Liver (tissue), 3 donors: ENCODE data around the gene OR1Q1.

ENCODE experiments used
- EGR1 ChIP-seq, 2 donors: IDR thresholded peaks; 2 replicates each; pipeline ENCODE4 v1.6.1; 2016 to 2018; ENCODE audit warnings: antibody characterized with exemption in 2 of 2, low read depth in 2 of 2
- GABPA ChIP-seq, 2 donors: IDR thresholded peaks in 1 of 2; conservative IDR thresholded peaks in 1 of 2; 2 replicates each; pipeline ENCODE4 v1.6.1; 2016; ENCODE audit warnings: antibody characterized with exemption in 2 of 2, mild to moderate bottlenecking in 1 of 2, moderate library complexity in 1 of 2
- JUND ChIP-seq, 2 donors: IDR thresholded peaks; 2 replicates each; pipeline ENCODE4 v1.6.1; 2016; ENCODE audit warnings: antibody characterized with exemption in 2 of 2
- MAX ChIP-seq: IDR thresholded peaks from 2 replicates; pipeline ENCODE4 v1.6.1; 2016; ENCODE audit warnings: antibody characterized with exemption
- RAD21 ChIP-seq, 2 donors: IDR thresholded peaks; 2 replicates each; pipeline ENCODE4 v1.6.1; 2016; ENCODE audit warnings: antibody characterized with exemption in 2 of 2, mild to moderate bottlenecking in 2 of 2
- REST ChIP-seq: IDR thresholded peaks from 2 replicates; pipeline ENCODE4 v1.6.1; 2016; ENCODE audit warnings: antibody characterized with exemption, mild to moderate bottlenecking
- RXRA ChIP-seq, 2 donors: IDR thresholded peaks; 2 replicates each; pipeline ENCODE4 v1.6.1; 2017 to 2018; ENCODE audit warnings: antibody characterized with exemption in 2 of 2, mild to moderate bottlenecking in 1 of 2
- SP1 ChIP-seq: IDR thresholded peaks from 2 replicates; pipeline ENCODE4 v1.6.1; 2018; ENCODE audit warnings: antibody characterized with exemption, mild to moderate bottlenecking
- TAF1 ChIP-seq: conservative IDR thresholded peaks from 2 replicates; pipeline ENCODE4 v1.6.1; 2016; ENCODE audit warnings: antibody characterized with exemption, mild to moderate bottlenecking
- YY1 ChIP-seq: IDR thresholded peaks from 2 replicates; pipeline ENCODE4 v1.6.1; 2016; ENCODE audit warnings: antibody characterized with exemption, mild to moderate bottlenecking
- TF ChIP-seq, protein P1 (sequence below): fragments of 150-350 bp; IDR thresholded peaks from 2 replicates; pipeline ENCODE4 v1.5.1; 2017; ENCODE audit warnings: improper control_type of control experiment, low read depth, low read length; ENCODE audit not compliant: missing input control
- TF ChIP-seq, protein P2 (sequence below): IDR thresholded peaks from 2 replicates; pipeline ENCODE4 v1.6.1; 2016; ENCODE audit warnings: antibody characterized with exemption
- donor health status: healthy.
- donor health status: healthy.

GRCh38 chr9:122572456-122572855, 42.1 kb upstream of the OR1Q1 start:
- TF ChIP-seq, protein P1, sequence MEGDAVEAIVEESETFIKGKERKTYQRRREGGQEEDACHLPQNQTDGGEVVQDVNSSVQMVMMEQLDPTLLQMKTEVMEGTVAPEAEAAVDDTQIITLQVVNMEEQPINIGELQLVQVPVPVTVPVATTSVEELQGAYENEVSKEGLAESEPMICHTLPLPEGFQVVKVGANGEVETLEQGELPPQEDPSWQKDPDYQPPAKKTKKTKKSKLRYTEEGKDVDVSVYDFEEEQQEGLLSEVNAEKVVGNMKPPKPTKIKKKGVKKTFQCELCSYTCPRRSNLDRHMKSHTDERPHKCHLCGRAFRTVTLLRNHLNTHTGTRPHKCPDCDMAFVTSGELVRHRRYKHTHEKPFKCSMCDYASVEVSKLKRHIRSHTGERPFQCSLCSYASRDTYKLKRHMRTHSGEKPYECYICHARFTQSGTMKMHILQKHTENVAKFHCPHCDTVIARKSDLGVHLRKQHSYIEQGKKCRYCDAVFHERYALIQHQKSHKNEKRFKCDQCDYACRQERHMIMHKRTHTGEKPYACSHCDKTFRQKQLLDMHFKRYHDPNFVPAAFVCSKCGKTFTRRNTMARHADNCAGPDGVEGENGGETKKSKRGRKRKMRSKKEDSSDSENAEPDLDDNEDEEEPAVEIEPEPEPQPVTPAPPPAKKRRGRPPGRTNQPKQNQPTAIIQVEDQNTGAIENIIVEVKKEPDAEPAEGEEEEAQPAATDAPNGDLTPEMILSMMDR: no peak
- TF ChIP-seq RAD21 (IDR thresholded peaks at IDR 0.05) (no peak), TAF1 (no peak), SP1 (no peak), RXRA (IDR thresholded peaks at IDR 0.05) (no peak), YY1 (no peak), EGR1 (IDR thresholded peaks at IDR 0.05; ENCODE audit: low read depth in 2 of 2) (no peak), REST (no peak), JUND (IDR thresholded peaks at IDR 0.05) (no peak), MAX (no peak), GABPA (IDR thresholded peaks at IDR 0.05 in 1 of 2, conservative IDR thresholded peaks at IDR 0.05 in 1 of 2) (no peak)
- TF ChIP-seq, protein P2, sequence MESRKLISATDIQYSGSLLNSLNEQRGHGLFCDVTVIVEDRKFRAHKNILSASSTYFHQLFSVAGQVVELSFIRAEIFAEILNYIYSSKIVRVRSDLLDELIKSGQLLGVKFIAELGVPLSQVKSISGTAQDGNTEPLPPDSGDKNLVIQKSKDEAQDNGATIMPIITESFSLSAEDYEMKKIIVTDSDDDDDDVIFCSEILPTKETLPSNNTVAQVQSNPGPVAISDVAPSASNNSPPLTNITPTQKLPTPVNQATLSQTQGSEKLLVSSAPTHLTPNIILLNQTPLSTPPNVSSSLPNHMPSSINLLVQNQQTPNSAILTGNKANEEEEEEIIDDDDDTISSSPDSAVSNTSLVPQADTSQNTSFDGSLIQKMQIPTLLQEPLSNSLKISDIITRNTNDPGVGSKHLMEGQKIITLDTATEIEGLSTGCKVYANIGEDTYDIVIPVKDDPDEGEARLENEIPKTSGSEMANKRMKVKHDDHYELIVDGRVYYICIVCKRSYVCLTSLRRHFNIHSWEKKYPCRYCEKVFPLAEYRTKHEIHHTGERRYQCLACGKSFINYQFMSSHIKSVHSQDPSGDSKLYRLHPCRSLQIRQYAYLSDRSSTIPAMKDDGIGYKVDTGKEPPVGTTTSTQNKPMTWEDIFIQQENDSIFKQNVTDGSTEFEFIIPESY: no peak
